PFSK-1 (cell line): Measurements from ENCODE around the gene CYP27C1.

ENCODE experiments used
- FOXP2 ChIP-seq: optimal IDR thresholded peaks from 2 replicates; pipeline ENCODE3; 2011; ENCODE audit warnings: borderline replicate concordance, control low read depth, inconsistent platforms; ENCODE audit not compliant: insufficient read depth; ENCODE audit errors: extremely low read length, extremely low read depth
- POLR2AphosphoS5 ChIP-seq: IDR thresholded peaks from 2 replicates; pipeline ENCODE4 v1.6.1; 2012; ENCODE audit warnings: low read depth, mild to moderate bottlenecking, control low read depth, low read length, moderate library complexity
- REST ChIP-seq, 2 experiments: IDR thresholded peaks; 2 replicates each; pipeline versions ENCODE4 v1.6.1 to v1.8.0; 2011 to 2012; ENCODE audit warnings: low read depth in 2 of 2, low read length in 2 of 2, control low read depth in 1 of 2, inconsistent platforms in 1 of 2, mild to moderate bottlenecking in 1 of 2, moderate library complexity in 1 of 2; ENCODE audit not compliant: insufficient read depth in 1 of 2
- SIN3A ChIP-seq: IDR thresholded peaks from 2 replicates; pipeline ENCODE4 v1.6.1; 2012; ENCODE audit warnings: mild to moderate bottlenecking, low read length, moderate library complexity, borderline replicate concordance; ENCODE audit not compliant: insufficient read depth
- TAF1 ChIP-seq: IDR thresholded peaks from 2 replicates; pipeline ENCODE4 v1.6.1; 2012; ENCODE audit warnings: low read length, control low read depth, borderline replicate concordance; ENCODE audit not compliant: insufficient read depth

GRCh38 chr2:127188797-127189196 lies 31.3 kb downstream of the CYP27C1 start:
- TF ChIP-seq POLR2AphosphoS5 (no peak), SIN3A (no peak), TAF1 (no peak), REST (IDR thresholded peaks at IDR 0.05; ENCODE audit: insufficient read depth in 1 of 2, low read depth in 2 of 2, low read length in 2 of 2) (no peak), FOXP2 (no peak)
